Keratinocyte (primary cell): Measurements from ENCODE around the gene TRIB2. TPM values are rescaled to one million over a fixed set of nuclear protein-coding genes. Genes with fewer than 3 reads are reported as not detected.

Experiments used
- DNase-seq: peaks from one replicate; pipeline ENCODE4 v3.0.0-alpha.2; 2011; ENCODE audit warnings: low read depth, missing footprints, low spot score
- FAIRE-seq: peaks from 2 replicates; lab custom pipeline; 2011; peaks lifted over from hg19 to GRCh38; lab: Jason Lieb, UNC
- H2AFZ ChIP-seq: 2 replicates; pipeline ENCODE4 v1.6.0; 2012; ENCODE audit warnings: low read length, control low read depth, inconsistent platforms; ENCODE audit not compliant: control insufficient read depth
- H3K27ac ChIP-seq: 2 replicates; pipeline ENCODE4 v1.5.1; 2011; ENCODE audit warnings: low read length; ENCODE audit not compliant: control insufficient read depth, insufficient read depth
- H3K27me3 ChIP-seq: 3 replicates; pipeline ENCODE4 v1.6.0; 2011; ENCODE audit warnings: low read length; ENCODE audit not compliant: control insufficient read depth, insufficient read depth; ENCODE audit errors: extremely low read depth
- H3K36me3 ChIP-seq, 2 experiments: 2 replicates in 1 of 2; 3 replicates in 1 of 2; pipeline ENCODE4 v1.5.1; 2011; ENCODE audit warnings: low read length in 2 of 2, mild to moderate bottlenecking in 1 of 2; ENCODE audit not compliant: control insufficient read depth in 2 of 2, insufficient read depth in 2 of 2; ENCODE audit errors: extremely low read depth in 1 of 2
- H3K4me1 ChIP-seq: 3 replicates; pipeline ENCODE4 v1.5.1; 2011; ENCODE audit warnings: low read length; ENCODE audit not compliant: control insufficient read depth, insufficient read depth; ENCODE audit errors: extremely low read depth
- H3K4me2 ChIP-seq: 3 replicates; pipeline ENCODE4 v1.6.0; 2011; ENCODE audit warnings: low read depth, low read length; ENCODE audit not compliant: control insufficient read depth, insufficient read depth; ENCODE audit errors: extremely low read depth
- H3K4me3 ChIP-seq, 3 experiments: fragments of 200-600 bp in 1 of 3; sonication (generic) in 1 of 3; 2 replicates in 2 of 3; 3 replicates in 1 of 3; pipeline ENCODE4 v1.5.1; 2011 to 2016; ENCODE audit warnings: low read length in 3 of 3, mild to moderate bottlenecking in 3 of 3, control low read depth in 2 of 3, inconsistent platforms in 1 of 3, low read depth in 1 of 3, mixed read lengths in 1 of 3, mixed run types in 1 of 3, moderate library complexity in 1 of 3; ENCODE audit not compliant: control insufficient read depth in 2 of 3, insufficient read depth in 2 of 3; ENCODE audit errors: extremely low read depth in 1 of 3
- H3K79me2 ChIP-seq: 2 replicates; pipeline ENCODE4 v1.6.0; 2012; ENCODE audit warnings: low read length; ENCODE audit not compliant: control insufficient read depth, insufficient read depth
- H3K9ac ChIP-seq: 3 replicates; pipeline ENCODE4 v1.6.0; 2011; ENCODE audit warnings: low read length; ENCODE audit not compliant: control insufficient read depth, insufficient read depth; ENCODE audit errors: extremely low read depth
- H3K9me1 ChIP-seq: 3 replicates; pipeline ENCODE4 v1.6.0; 2011; ENCODE audit warnings: low read length; ENCODE audit not compliant: control insufficient read depth, insufficient read depth; ENCODE audit errors: extremely low read depth
- H3K9me3 ChIP-seq: 2 replicates; pipeline ENCODE4 v1.5.1; 2012; ENCODE audit warnings: low read depth, low read length; ENCODE audit not compliant: control insufficient read depth
- H4K20me1 ChIP-seq: 3 replicates; pipeline ENCODE4 v1.6.0; 2011; ENCODE audit warnings: low read length; ENCODE audit not compliant: control insufficient read depth, insufficient read depth; ENCODE audit errors: extremely low read depth
- CTCF ChIP-seq, 3 experiments: IDR thresholded peaks in 1 of 3; conservative IDR thresholded peaks in 1 of 3; optimal IDR thresholded peaks in 1 of 3; 2 replicates in 2 of 3; 3 replicates in 1 of 3; pipeline versions ENCODE3 to v1.5.1; 2011; ENCODE audit warnings: low read length in 3 of 3, mild to moderate bottlenecking in 3 of 3, moderate library complexity in 2 of 3, control low read depth in 1 of 3, inconsistent platforms in 1 of 3; ENCODE audit not compliant: insufficient read depth in 2 of 3; ENCODE audit errors: extremely low read depth in 1 of 3
- EZH2 ChIP-seq: IDR thresholded peaks from one replicate; pipeline ENCODE4 v1.6.1; 2012; ENCODE audit warnings: inconsistent platforms, mild to moderate bottlenecking, low read length, moderate library complexity
- dilution Hi-C: fragments of 300-500 bp; cut with MboI; formaldehyde crosslinking; loops from one replicate; pipeline ENCODE4 v1.7.0; 2020; ENCODE audit warnings: low sequenced_read_pairs; ENCODE audit not compliant: extremely low pct_ligation_motif_present
- polyA plus RNA-seq, 5 experiments: library from polyadenylated mRNA; depleted of rRNA in 3 of 5; stranded (reverse) in 3 of 5; stranded (forward) in 1 of 5; unstranded in 1 of 5; fragments of >200 nt; gene quantifications; 1 replicate in 1 of 5; 2 replicates in 3 of 5; 3 replicates in 1 of 5; pipeline versions ENCODE4 v1.2.1 to v1.2.3, GENCODE V29; 2011 to 2012; ENCODE audit warnings: missing spikeins in 2 of 5, low read depth in 1 of 5, low replicate concordance in 1 of 5

TRIB2 gene
- polyA plus RNA-seq, 1 donor (not counting 4 experiments of a cell fraction or from before 2014, with no cell fraction given) = 7.7 TPM

DNA sequence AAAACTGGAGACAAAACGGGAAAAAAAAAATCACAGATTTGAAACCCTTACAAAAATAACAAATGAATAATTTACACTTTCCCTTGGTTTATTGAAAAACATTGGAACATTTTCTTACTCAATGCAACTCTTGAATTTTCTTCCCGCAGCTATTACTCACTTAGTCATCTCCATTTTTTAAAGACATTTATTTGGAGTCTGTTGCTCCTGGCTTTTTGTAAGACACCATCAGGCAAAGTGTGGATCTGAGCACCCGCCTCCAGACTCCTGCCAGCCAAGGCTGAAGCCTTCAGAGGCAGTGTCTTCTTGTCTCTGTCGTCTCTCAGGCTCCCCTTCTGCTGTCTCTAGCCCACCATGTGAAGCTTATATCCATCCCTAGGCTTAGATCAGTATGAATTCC, 46.2 kb downstream of the TRIB2 start:
- no peak overlapping the region for H3K9ac ChIP-seq
- H3K79me2 ChIP-seq = no peaks in the 10 kb centered on the region
- no peaks in the 10 kb centered on the region for H4K20me1 ChIP-seq
- no peaks in the 10 kb centered on the region for H3K9me1 ChIP-seq
- dilution Hi-C loops = no loop called here
- H3K36me3 ChIP-seq = no peaks in the 10 kb centered on the region
- H3K4me2 ChIP-seq = no peak overlapping the region
- H3K27ac ChIP-seq = no peak overlapping the region
- no peaks in the 10 kb centered on the region for H3K9me3 ChIP-seq
- H2AFZ ChIP-seq = no peak overlapping the region
- H3K27me3 ChIP-seq = no peaks in the 10 kb centered on the region
- TF ChIP-seq EZH2 (no peak), CTCF (optimal IDR thresholded peaks at IDR 0.05 in 1 of 3, IDR thresholded peaks at IDR 0.05 in 1 of 3, conservative IDR thresholded peaks at IDR 0.05 in 1 of 3; ENCODE audit: extremely low read depth in 1 of 3, insufficient read depth in 2 of 3, low read length in 3 of 3) (no peak)
- DNase-seq (no peak), FAIRE-seq (no peak)
- peaks cover 24% of the 10 kb centered on the region for H3K4me1 ChIP-seq
- no peak overlapping the region for H3K4me3 ChIP-seq

DNA sequence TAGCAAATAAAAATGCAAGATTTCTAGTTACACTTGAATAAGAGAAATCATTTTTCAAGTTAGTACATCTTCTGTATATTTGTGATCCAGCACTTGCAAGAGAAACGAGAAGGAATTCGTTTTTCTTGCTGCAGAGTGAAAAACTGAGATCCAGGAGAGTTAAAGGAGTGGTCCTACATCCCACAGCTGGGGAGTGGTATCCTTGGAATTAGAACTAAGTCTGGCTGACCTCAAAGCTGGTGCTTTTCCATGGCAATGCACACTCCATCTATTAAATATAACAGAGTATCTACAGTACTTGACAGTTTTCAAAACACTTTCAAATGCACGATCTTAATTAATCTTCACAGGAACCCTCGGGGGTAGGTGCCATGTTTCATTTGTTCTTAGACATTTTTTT, 46.8 kb downstream of the TRIB2 start:
- Histone ChIP-seq H3K36me3 (no peaks in the 10 kb centered on the region), H4K20me1 (no peaks in the 10 kb centered on the region), H3K9me3 (no peaks in the 10 kb centered on the region), H3K79me2 (no peaks in the 10 kb centered on the region), H3K9me1 (no peaks in the 10 kb centered on the region), H2AFZ (no peak overlapping the region), H3K27me3 (no peaks in the 10 kb centered on the region), H3K4me2 (no peak overlapping the region), H3K27ac (no peak overlapping the region), H3K9ac (no peak overlapping the region), H3K4me3 (no peak overlapping the region), H3K4me1 (peaks cover 24% of the 10 kb centered on the region)
- FAIRE-seq (no peak), DNase-seq (no peak)
- dilution Hi-C loops = no loop called here
- TF ChIP-seq EZH2 = no peak

DNA sequence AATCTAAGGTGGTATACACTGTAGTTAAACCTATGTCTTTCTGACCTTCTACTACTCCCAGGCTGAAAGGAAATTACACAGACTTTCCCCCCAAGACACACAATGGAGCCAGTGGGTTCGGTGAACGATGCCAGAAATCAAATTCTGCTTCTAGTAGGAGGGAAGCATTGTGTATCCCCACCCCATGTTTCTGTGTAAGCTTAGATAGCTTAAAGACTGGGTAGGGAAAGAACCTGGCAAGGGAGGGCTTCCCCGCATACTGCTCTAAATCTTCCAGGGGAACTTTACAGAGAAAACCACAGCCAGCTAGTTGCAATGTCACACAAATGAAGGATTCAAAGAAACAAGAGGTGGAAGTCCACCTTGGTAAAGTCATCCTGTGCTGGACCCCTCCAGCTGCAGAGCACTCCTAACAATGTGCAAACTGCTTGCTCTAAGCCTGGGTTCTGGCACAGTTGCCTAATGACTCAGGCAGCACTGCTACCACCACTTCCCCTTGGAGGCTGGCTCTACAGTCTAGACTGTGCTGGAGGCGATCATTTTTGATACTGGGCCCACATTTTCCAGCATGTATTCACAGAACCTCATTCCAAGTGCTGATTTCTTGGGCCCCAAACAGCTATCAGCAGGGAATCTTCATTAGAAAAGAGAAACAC, 47.5 kb downstream of the TRIB2 start:
- no peak overlapping the region for H3K4me2 ChIP-seq

More for the DNA sequence above, 47.5 kb downstream of the TRIB2 start:
- Histone ChIP-seq H3K79me2 (no peaks in the 10 kb centered on the region), H4K20me1 (no peaks in the 10 kb centered on the region), H3K9me3 (no peaks in the 10 kb centered on the region), H3K9ac (no peak overlapping the region), H3K27ac (no peak overlapping the region), H3K36me3 (no peaks in the 10 kb centered on the region), H3K4me1 (peaks cover 20% of the 10 kb centered on the region), H3K4me3 (no peak overlapping the region), H2AFZ (no peak overlapping the region), H3K27me3 (peaks cover 3% of the 10 kb centered on the region), H3K9me1 (no peaks in the 10 kb centered on the region)
- no peak for TF ChIP-seq EZH2
- no peak for TF ChIP-seq CTCF (optimal IDR thresholded peaks at IDR 0.05 in 1 of 3, IDR thresholded peaks at IDR 0.05 in 1 of 3, conservative IDR thresholded peaks at IDR 0.05 in 1 of 3; ENCODE audit: extremely low read depth in 1 of 3, insufficient read depth in 2 of 3, low read length in 3 of 3)
- dilution Hi-C loops = no loop called here
- FAIRE-seq (peak; percentile 76), DNase-seq (no peak)
